Frontal cortex (tissue), 4 donors: Measurements from ENCODE around the gene CLCF1. TPM values are rescaled to one million over a fixed set of nuclear protein-coding genes. Genes with fewer than 3 reads are reported as not detected.

Source experiments
- DNase-seq, 2 donors: peaks; one replicate each; pipeline ENCODE4 v3.0.0; 2012; ENCODE audit warnings: low spot score in 2 of 2
- FAIRE-seq: peaks from 2 replicates; lab custom pipeline; 2012; peaks lifted over from hg19 to GRCh38; lab: Jason Lieb, UNC
- total RNA-seq: library from RNA; depleted of rRNA; stranded (reverse); fragments of >200 nt; gene quantifications from one replicate; pipeline ENCODE4 v1.2.3, GENCODE V29; 2014
- donor health status: control.
- donor health status: control.
- donor health status: control.

Gene CLCF1
- total RNA-seq, 1 donor from 2014 or later = under 0.01 TPM

- DNase-seq = no peak
Measured at GRCh38 chr11:67365736-67366444, 7.5 kb downstream of the CLCF1 start.

GRCh38 chr11:67364783-67365722 lies 8.3 kb downstream of the CLCF1 start:
- FAIRE-seq = no peak
- no peak for DNase-seq

More at GRCh38 chr11:67365736-67366444, 7.5 kb downstream of the CLCF1 start:
- FAIRE-seq = no peak

- no peak for FAIRE-seq
- DNase-seq = no peak
Measured at GRCh38 chr11:67364169-67364568, 9.2 kb downstream of the CLCF1 start.

GRCh38 chr11:67357831-67358670 lies 15.3 kb downstream of the CLCF1 start:
- FAIRE-seq = no peak
- peak in 1 of 2 donors; percentile 6 for DNase-seq

- FAIRE-seq (no peak), DNase-seq (peak; percentile 53 to 72)
Measured at GRCh38 chr11:67356864-67357561, 16.4 kb downstream of the CLCF1 start.

- FAIRE-seq = no peak
- DNase-seq = no peak
Measured at GRCh38 chr11:67356387-67356863, 17.0 kb downstream of the CLCF1 start.

GRCh38 chr11:67355794-67356386 lies 17.5 kb downstream of the CLCF1 start:
- DNase-seq (no peak), FAIRE-seq (no peak)

GRCh38 chr11:67355023-67355793 lies 18.2 kb downstream of the CLCF1 start:
- FAIRE-seq (no peak), DNase-seq (no peak)

- FAIRE-seq (no peak), DNase-seq (peak in 1 of 2 donors; percentile 66)
Measured at GRCh38 chr11:67354075-67355022, 19.0 kb downstream of the CLCF1 start.

GRCh38 chr11:67353317-67354074 lies 19.9 kb downstream of the CLCF1 start, which contains the start of gene POLD4:
Gene POLD4, minus strand, starts transcription at chr11:67353546. Its CDS starts 147 bp downstream, at chr11:67353399.
- FAIRE-seq = no peak

GRCh38 chr11:67352546-67353316 lies 20.7 kb downstream of the CLCF1 start:
- no peak for DNase-seq
- FAIRE-seq = no peak

More at GRCh38 chr11:67353317-67354074, 19.9 kb downstream of the CLCF1 start, which contains the start of gene POLD4:
- DNase-seq = peak; percentile 89 to 95

GRCh38 chr11:67351275-67352005 lies 22.0 kb downstream of the CLCF1 start:
- DNase-seq (peak in 1 of 2 donors; percentile 79), FAIRE-seq (no peak)

- DNase-seq = no peak
- no peak for FAIRE-seq
Measured at GRCh38 chr11:67349928-67350465, 23.4 kb downstream of the CLCF1 start.

- FAIRE-seq (no peak), DNase-seq (no peak)
Measured at GRCh38 chr11:67349457-67349856, 23.9 kb downstream of the CLCF1 start.
